ENCODE measurements around the gene SMKR1. TPM values are rescaled to one million over a fixed set of nuclear protein-coding genes. Genes with fewer than 3 reads are reported as not detected.

SMKR1 gene
- total and polyA plus RNA-seq, 2 of the 8 experiments (the other 6 are each of a cell fraction or from before 2014, with no cell fraction given): 0.39 to 1.6 TPM

DNA sequence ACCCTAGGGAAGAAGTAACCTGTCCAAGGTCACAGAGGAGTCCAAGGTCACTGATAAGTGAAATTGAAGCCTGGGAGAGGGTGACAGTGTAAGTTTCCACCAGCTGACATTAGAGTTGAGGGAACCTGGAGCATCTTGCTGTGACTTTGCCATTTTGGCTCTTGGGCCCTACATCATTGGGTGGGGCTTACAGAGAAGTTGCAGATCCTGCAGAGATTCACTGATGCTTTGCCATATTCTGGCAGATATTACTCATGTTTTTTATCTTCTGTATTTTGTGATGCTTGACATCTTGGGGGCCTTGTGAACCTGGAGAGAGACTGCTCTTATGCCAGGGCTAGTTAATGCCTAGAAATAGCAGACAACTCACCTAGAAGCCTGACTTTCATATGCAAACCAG lies 36.5 kb downstream of the SMKR1 start (continued):
- no peak for TF ChIP-seq NANOG (IDR thresholded peaks at IDR 0.05; ENCODE audit: insufficient read depth, low read depth, low read length, poor library complexity, severe bottlenecking)
